IMR-90 (cell line): ENCODE measurements around the gene PLCH1. TPM values are rescaled to one million over a fixed set of nuclear protein-coding genes. Genes with fewer than 3 reads are reported as not detected.

ENCODE experiments used
- ATAC-seq: fragments of 200-7000 bp; cut with Tn5 transposase; 2 replicates; pipeline ENCODE4 v1.9.1; 2020; ENCODE audit warnings: low read depth, mild to moderate bottlenecking, moderate library complexity
- BruUV-seq: library from RNA; stranded (reverse); fragments of 400-500 nt; replicated peaks from 2 replicates; lab custom pipeline; 2021; lab: Mats Ljungman, UMichigan
- CTCF ChIA-PET: fragments of 300-600 bp; formaldehyde crosslinking; extraction: SDS; loops from one replicate; lab custom pipeline; 2021; ENCODE audit warnings: antibody characterized with exemption; lab: Yijun Ruan, JAX
- POLR2A ChIA-PET: fragments of 300-600 bp; sonication (Branson Sonifier 250); formaldehyde crosslinking; loops from one replicate; lab custom pipeline; 2022; ENCODE audit warnings: antibody characterized with exemption; ENCODE audit not compliant: unreplicated experiment; lab: Charles Lee
- DNase-seq: peaks from one replicate; pipeline ENCODE4 v3.0.0; 2013
- H2AFZ ChIP-seq: replicated peaks from 2 replicates; pipeline ENCODE3; 2013; ENCODE audit warnings: low read length, mild to moderate bottlenecking; ENCODE audit not compliant: poor library complexity
- H2AK5ac ChIP-seq: 2 replicates; pipeline ENCODE4 v1.6.1; 2013; ENCODE audit warnings: low read depth, low read length, inconsistent platforms
- H2AK9ac ChIP-seq: replicated peaks from 2 replicates; pipeline ENCODE3; 2013; ENCODE audit warnings: mild to moderate bottlenecking, low read depth, low read length, moderate library complexity; ENCODE audit not compliant: poor library complexity
- H2BK120ac ChIP-seq: 2 replicates; pipeline ENCODE4 v1.6.1; 2013; ENCODE audit warnings: low read depth, low read length, inconsistent platforms
- H2BK15ac ChIP-seq: 3 replicates; pipeline ENCODE4 v1.6.1; 2013; ENCODE audit warnings: low read depth, low read length, inconsistent platforms
- H2BK20ac ChIP-seq: 2 replicates; pipeline ENCODE4 v1.6.1; 2013; ENCODE audit warnings: low read depth, mild to moderate bottlenecking, inconsistent platforms, low read length, moderate library complexity
- H2BK5ac ChIP-seq: 2 replicates; pipeline ENCODE4 v1.6.1; 2013; ENCODE audit warnings: mild to moderate bottlenecking, low read depth, low read length, inconsistent platforms; ENCODE audit not compliant: poor library complexity, severe bottlenecking
- H3K14ac ChIP-seq: replicated peaks from 2 replicates; pipeline ENCODE4 v1.6.1; 2013; ENCODE audit warnings: low read depth, low read length, inconsistent platforms
- H3K18ac ChIP-seq: 2 replicates; pipeline ENCODE4 v1.6.1; 2013; ENCODE audit warnings: low read depth, low read length, control low read depth
- H3K23ac ChIP-seq: 2 replicates; pipeline ENCODE4 v1.6.1; 2013; ENCODE audit warnings: low read depth, low read length, inconsistent platforms
- H3K27ac ChIP-seq: 2 replicates; pipeline ENCODE4 v1.5.1; 2013; ENCODE audit warnings: mild to moderate bottlenecking, control low read depth, low read length; ENCODE audit not compliant: insufficient read depth
- H3K27me3 ChIP-seq: 2 replicates; pipeline ENCODE4 v1.6.1; 2013; ENCODE audit warnings: low read length; ENCODE audit not compliant: control insufficient read depth, insufficient read depth
- H3K36me3 ChIP-seq: 2 replicates; pipeline ENCODE4 v1.6.1; 2013; ENCODE audit warnings: low read length, mixed read lengths; ENCODE audit not compliant: control insufficient read depth, insufficient read depth
- H3K4ac ChIP-seq: 2 replicates; pipeline ENCODE4 v1.6.1; 2013; ENCODE audit warnings: low read depth, low read length, inconsistent platforms
- H3K4me1 ChIP-seq: 2 replicates; pipeline ENCODE4 v1.6.1; 2013; ENCODE audit warnings: low read length, mixed read lengths; ENCODE audit not compliant: control insufficient read depth, insufficient read depth
- H3K4me2 ChIP-seq: 2 replicates; pipeline ENCODE4 v1.6.1; 2013; ENCODE audit warnings: low read depth, mild to moderate bottlenecking, control low read depth, low read length, moderate library complexity
- H3K4me3 ChIP-seq: 2 replicates; pipeline ENCODE4 v1.5.1; 2013; ENCODE audit warnings: low read depth, mild to moderate bottlenecking, control low read depth, low read length, moderate library complexity; ENCODE audit not compliant: insufficient read depth
- H3K56ac ChIP-seq: 2 replicates; pipeline ENCODE4 v1.6.1; 2013; ENCODE audit warnings: low read length, inconsistent platforms; ENCODE audit not compliant: insufficient read depth; ENCODE audit errors: extremely low read depth
- H3K79me1 ChIP-seq, 2 experiments: 2 replicates each; pipeline ENCODE4 v1.6.1; 2013; ENCODE audit warnings: low read length in 2 of 2, inconsistent platforms in 1 of 2, low read depth in 1 of 2
- H3K9ac ChIP-seq: 2 replicates; pipeline ENCODE4 v1.6.1; 2013; ENCODE audit warnings: low read depth, low read length, control low read depth
- H3K9me1 ChIP-seq: 2 replicates; pipeline ENCODE4 v1.6.1; 2013; ENCODE audit warnings: low read length, inconsistent platforms; ENCODE audit not compliant: insufficient read depth
- H3K9me3 ChIP-seq: 2 replicates; pipeline ENCODE4 v1.6.1; 2013; ENCODE audit warnings: low read length; ENCODE audit not compliant: control insufficient read depth, insufficient read depth
- H4K20me1 ChIP-seq: 2 replicates; pipeline ENCODE4 v1.6.1; 2013; ENCODE audit warnings: low read length, inconsistent platforms; ENCODE audit not compliant: insufficient read depth
- H4K5ac ChIP-seq: 2 replicates; pipeline ENCODE4 v1.6.1; 2013; ENCODE audit warnings: mild to moderate bottlenecking, low read depth, low read length, control low read depth
- H4K8ac ChIP-seq, 2 experiments: 2 replicates each; pipeline ENCODE4 v1.6.1; 2013; ENCODE audit warnings: low read depth in 2 of 2, low read length in 2 of 2, control low read depth in 1 of 2, inconsistent platforms in 1 of 2
- H4K91ac ChIP-seq: 2 replicates; pipeline ENCODE4 v1.6.1; 2013; ENCODE audit warnings: low read depth, low read length, inconsistent platforms; ENCODE audit not compliant: insufficient read depth
- CEBPB ChIP-seq: IDR thresholded peaks from 2 replicates; pipeline ENCODE4 v1.6.1; 2012; ENCODE audit warnings: low read depth, low read length, improper control_type of control experiment
- CHD1 ChIP-seq: IDR thresholded peaks from 2 replicates; pipeline ENCODE4 v1.6.1; 2012; ENCODE audit warnings: low read depth, low read length, improper control_type of control experiment
- ELK1 ChIP-seq: fragments of 150-350 bp; IDR thresholded peaks from 2 replicates; pipeline ENCODE4 v1.6.1; 2016; ENCODE audit warnings: low read depth, mild to moderate bottlenecking, low read length, moderate library complexity, borderline replicate concordance
- FOS ChIP-seq: fragments of 150-350 bp; IDR thresholded peaks from 2 replicates; pipeline ENCODE4 v1.6.1; 2016; ENCODE audit warnings: low read depth, low read length
- MAZ ChIP-seq: IDR thresholded peaks from 2 replicates; pipeline ENCODE4 v1.6.1; 2012; ENCODE audit warnings: low read depth, mild to moderate bottlenecking, low read length, improper control_type of control experiment, moderate library complexity, borderline replicate concordance
- NFE2L2 ChIP-seq: fragments of 150-350 bp; IDR thresholded peaks from 2 replicates; pipeline ENCODE4 v1.6.1; 2016; ENCODE audit warnings: low read depth, mild to moderate bottlenecking, low read length
- RAD21 ChIP-seq: IDR thresholded peaks from 2 replicates; pipeline ENCODE4 v1.6.1; 2012; ENCODE audit warnings: low read length, improper control_type of control experiment
- RFX5 ChIP-seq: IDR thresholded peaks from 2 replicates; pipeline ENCODE4 v1.8.0; 2012; ENCODE audit warnings: low read depth, mild to moderate bottlenecking, low read length, moderate library complexity
- USF2 ChIP-seq: fragments of 150-350 bp; IDR thresholded peaks from 2 replicates; pipeline ENCODE4 v1.6.1; 2017; ENCODE audit warnings: mild to moderate bottlenecking, antibody characterized with exemption, low read length, low read depth
- WGBS, 2 experiments: methylation state at CpG; one replicate each; pipeline versions ENCODE4 v1.1.5 to v1.1.7; 2013; ENCODE audit warnings: missing lambda C conversion rate in 2 of 2; ENCODE audit not compliant: insufficient read length in 1 of 2; ENCODE audit errors: extremely low coverage in 2 of 2; 5-methylcytosine and 5-hydroxymethylcytosine counted together
- dilution Hi-C: fragments of 300-500 bp; cut with HindIII; formaldehyde crosslinking; loops from one replicate; pipeline ENCODE4 v1.14.3; 2018; ENCODE audit warnings: low sequenced_read_pairs; ENCODE audit not compliant: unreplicated experiment
- in situ Hi-C: fragments of 300-500 bp; cut with MboI; formaldehyde crosslinking; loops from 3 replicates; pipeline ENCODE4 v1.14.3; 2019; ENCODE audit warnings: low sequenced_read_pairs, inconsistent platforms, mixed read lengths
- intact Hi-C: fragments of 100-400 bp; cut with micrococcal nuclease; formaldehyde crosslinking; loops from 2 replicates; pipeline ENCODE4 v1.10.0; 2022
- polyA plus RNA-seq, 3 experiments: library from polyadenylated mRNA; depleted of rRNA; stranded (reverse); fragments of >200 nt; gene quantifications; 2 replicates each; pipeline ENCODE4 v1.2.3, GENCODE V29; 2012; ENCODE audit warnings: low replicate concordance in 1 of 3
- total RNA-seq: library from RNA; depleted of rRNA; stranded (reverse); fragments of >200 nt; gene quantifications from 2 replicates; pipeline ENCODE4 v1.2.3, GENCODE V29; 2012

The PLCH1 gene
- total and polyA plus RNA-seq, 2 of the 4 experiments (the other 2 are of a cell fraction), result not detected

- H4K20me1 ChIP-seq, result no peaks in the 10 kb centered on the region
- no peak overlapping the region for H3K4me2 ChIP-seq
- H4K91ac ChIP-seq, result no peak overlapping the region
- ChIA-PET CTCF (no interaction called here), POLR2A (interaction anchor here (0.6 kb wide), 1 partner anchor 71 kb away, joined by 7 read pairs; no protein-coding TSS in a partner anchor)
- no peak overlapping the region for H3K56ac ChIP-seq
- no peak overlapping the region for H3K14ac ChIP-seq
- no peak overlapping the region for H2AK5ac ChIP-seq
- no peak overlapping the region for H2AFZ ChIP-seq
- no peak overlapping the region for H2BK120ac ChIP-seq
- no peak overlapping the region for H3K4me3 ChIP-seq
- H2BK15ac ChIP-seq, result no peak overlapping the region
- H3K27ac ChIP-seq, result no peak overlapping the region
- no peak for ATAC-seq
- no CpG with 5 or more reads among the region's 4 CpGs for WGBS, 2 experiments
- H2BK20ac ChIP-seq, result no peak overlapping the region
- no peak for DNase-seq
- H3K23ac ChIP-seq, result no peak overlapping the region
- in situ Hi-C loops (no loop called here), intact Hi-C loops (no loop called here), dilution Hi-C loops (no loop called here)
- H3K9me1 ChIP-seq, result no peaks in the 10 kb centered on the region
- H3K18ac ChIP-seq, result no peak overlapping the region
- no peaks in the 10 kb centered on the region for H3K27me3 ChIP-seq
- H3K4ac ChIP-seq, result no peak overlapping the region
- H2AK9ac ChIP-seq, result no peak overlapping the region
- TF ChIP-seq NFE2L2 (no peak), FOS (no peak), CEBPB (no peak), USF2 (no peak), RAD21 (no peak), MAZ (no peak), ELK1 (no peak), RFX5 (no peak), CHD1 (no peak)
- peaks cover 7% of the 10 kb centered on the region for H3K9me3 ChIP-seq
- no peak overlapping the region for H2BK5ac ChIP-seq
- no peak overlapping the region for H4K8ac ChIP-seq
- no peaks in the 10 kb centered on the region for H3K4me1 ChIP-seq
- no peak overlapping the region for H4K5ac ChIP-seq
- H3K9ac ChIP-seq, result no peak overlapping the region
- H3K36me3 ChIP-seq, result no peaks in the 10 kb centered on the region
- H3K79me1 ChIP-seq, result no peaks in the 10 kb centered on the region
- no TSS peak for BruUV-seq
These were observed 282.2 kb downstream of the PLCH1 start for GRCh38 chr3:155462672-155463071.
